HG02970 (cell line): ENCODE results near the gene CAMK4.

Experiments used
- ATAC-seq: cut with Tn5 transposase; IDR thresholded peaks from one replicate; pipeline ENCODE4 v1.9.1; 2021; ENCODE audit warnings: mild to moderate bottlenecking, moderate library complexity, moderate number of reproducible peaks; ENCODE audit not compliant: unreplicated experiment, low FRiP score

The CAMK4 gene

GRCh38 chr5:111223787-111224560, at the start of gene CAMK4:
Gene CAMK4 (plus strand): TSS chr5:111224384. CDS start chr5:111224484, 100 bp downstream.
- peak; percentile 74 for ATAC-seq

DNA sequence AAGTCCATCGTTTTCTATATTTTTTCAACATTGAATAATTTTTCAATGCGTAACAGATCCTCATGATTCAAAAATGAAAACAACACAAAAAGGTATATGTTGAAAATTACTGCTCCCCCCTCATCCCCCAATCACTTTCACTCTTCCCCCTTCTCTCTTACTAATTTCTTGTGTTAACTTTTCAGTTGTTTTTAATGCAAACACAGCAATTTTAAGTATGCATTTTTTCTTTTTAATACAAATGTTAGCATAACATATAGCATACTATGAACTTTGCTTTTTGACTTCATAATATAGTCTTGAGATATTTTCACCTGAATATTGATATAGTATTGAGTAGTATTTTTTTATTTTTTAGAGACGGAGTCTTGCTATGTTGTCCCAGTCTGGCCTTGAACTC, 41.1 kb upstream of the CAMK4 start:
- ATAC-seq: no peak

DNA sequence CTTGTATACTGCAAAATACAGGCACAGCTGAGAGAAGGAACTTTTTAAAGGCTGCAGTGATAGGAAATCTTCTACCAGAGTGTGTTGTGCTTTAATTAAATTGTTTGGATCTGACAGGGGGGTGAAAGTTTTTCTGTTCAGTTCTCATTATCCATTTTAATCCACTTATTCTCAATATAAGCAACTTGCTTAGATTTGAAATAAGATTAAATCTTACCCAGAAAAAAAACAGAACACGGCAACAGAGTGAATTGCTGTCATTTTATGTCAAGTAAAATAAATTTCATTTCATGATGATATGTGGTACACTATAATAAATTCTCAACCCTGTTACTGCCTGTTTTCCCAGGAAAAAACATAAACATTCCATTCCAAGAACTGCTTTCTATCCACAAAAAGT, 37.1 kb upstream of the CAMK4 start:
- ATAC-seq: no peak

DNA sequence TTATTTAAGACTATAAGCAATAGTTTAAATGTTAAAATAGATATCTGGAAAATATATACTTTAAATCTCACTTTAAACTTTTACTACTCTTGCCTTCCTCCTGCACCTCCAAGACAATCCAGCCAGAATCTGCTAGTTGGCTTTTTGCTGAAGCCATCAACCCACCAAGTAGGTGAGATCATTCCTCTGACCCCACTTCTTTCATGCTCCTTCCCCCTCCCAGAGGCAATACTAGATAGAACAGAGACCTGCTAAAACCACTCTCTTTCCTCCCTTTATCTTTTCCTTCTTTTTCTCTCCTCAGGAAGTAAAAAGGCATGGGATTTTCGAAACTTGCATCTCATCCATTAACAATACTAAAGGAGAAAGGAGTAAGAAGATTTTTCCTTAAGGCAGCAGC, 30.1 kb upstream of the CAMK4 start:
- ATAC-seq: no peak

DNA sequence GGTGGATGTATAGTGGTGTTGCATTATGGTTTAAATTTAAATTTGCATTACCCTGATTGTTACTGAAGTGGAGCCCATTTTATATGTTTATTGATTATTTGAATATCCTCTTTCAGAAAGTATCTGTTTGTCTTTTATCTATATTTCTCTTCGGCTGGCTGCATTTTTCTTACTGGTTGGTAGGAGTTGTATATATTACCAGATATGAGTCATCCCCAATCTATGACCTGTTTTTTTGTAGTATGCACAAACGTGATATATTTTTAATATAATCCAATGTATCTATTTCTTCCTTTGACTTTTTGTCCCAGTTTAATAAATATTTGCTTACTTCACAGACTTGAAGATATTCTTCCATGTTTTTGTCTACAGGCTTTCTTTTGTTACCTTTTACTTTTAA, 29.3 kb upstream of the CAMK4 start:
- no peak for ATAC-seq

DNA sequence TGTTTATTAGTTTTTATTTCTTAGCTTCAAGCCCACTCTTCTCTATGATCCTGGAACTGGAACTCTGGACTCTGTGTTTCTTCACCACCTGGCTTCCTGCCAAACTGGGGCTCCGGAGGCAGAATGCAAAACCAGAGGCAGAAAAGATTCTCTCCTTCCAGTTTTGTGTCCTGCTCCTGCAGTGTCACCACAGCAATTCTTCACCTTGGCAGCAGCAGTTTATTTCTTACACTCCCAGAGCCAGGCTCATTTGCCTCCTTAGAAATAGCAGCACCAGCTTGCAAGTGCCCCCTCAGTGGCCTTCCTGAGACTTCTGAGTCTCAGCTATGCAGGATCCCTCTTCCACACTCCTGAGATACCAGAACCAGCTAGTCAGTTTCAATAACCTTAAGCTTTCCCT, 26.7 kb upstream of the CAMK4 start:
- no peak for ATAC-seq

GRCh38 chr5:111198281-111198966, 25.8 kb upstream of the CAMK4 start:
- ATAC-seq: no peak

DNA sequence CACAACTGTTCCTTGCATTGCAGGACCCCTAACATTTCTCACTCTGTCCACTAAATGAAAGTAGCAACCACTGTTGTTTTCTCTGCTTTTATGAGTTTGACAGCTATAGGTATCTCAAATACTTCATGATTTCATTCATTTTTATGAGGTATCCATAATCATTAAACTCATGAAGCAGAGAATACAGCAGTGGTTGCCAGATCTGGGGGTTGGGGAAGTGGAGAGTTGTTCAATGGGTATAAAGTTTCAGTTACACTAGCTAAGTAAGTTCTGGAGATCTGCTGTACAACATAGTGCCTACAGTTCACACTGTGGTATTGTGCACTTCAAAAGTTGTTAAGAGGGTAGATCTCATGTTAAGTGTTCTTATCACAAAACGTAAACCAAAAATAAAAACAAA, 23.4 kb upstream of the CAMK4 start:
- ATAC-seq: no peak

DNA sequence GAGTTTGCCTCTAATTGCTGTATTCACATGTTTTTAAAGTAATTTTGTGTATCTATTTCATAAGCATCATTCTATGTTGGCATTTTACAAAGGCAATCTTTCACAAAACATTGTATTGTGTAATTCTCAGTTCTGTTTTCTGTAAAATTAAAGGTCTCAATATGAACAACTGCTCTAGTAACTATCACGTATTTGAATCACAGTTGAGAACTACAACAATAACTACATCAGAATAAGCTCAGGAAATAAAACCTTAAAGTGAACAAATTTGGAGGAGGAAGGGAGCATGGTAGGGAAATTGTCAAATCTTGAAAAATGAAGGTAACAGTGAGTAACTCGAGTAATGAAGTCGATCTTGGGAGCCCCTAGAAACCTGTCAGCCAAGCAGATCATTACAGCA, 22.5 kb upstream of the CAMK4 start:
- no peak for ATAC-seq

GRCh38 chr5:111211341-111211740, 12.8 kb upstream of the CAMK4 start:
- ATAC-seq: no peak

GRCh38 chr5:111214052-111214742, 10.0 kb upstream of the CAMK4 start:
- ATAC-seq: no peak

GRCh38 chr5:111215971-111216370, 8.2 kb upstream of the CAMK4 start:
- ATAC-seq: no peak

- ATAC-seq: no peak
Measured at GRCh38 chr5:111221139-111221538, 3.0 kb upstream of the CAMK4 start.

GRCh38 chr5:111223101-111223786, 940 bp upstream of the CAMK4 start:
- ATAC-seq: no peak

DNA sequence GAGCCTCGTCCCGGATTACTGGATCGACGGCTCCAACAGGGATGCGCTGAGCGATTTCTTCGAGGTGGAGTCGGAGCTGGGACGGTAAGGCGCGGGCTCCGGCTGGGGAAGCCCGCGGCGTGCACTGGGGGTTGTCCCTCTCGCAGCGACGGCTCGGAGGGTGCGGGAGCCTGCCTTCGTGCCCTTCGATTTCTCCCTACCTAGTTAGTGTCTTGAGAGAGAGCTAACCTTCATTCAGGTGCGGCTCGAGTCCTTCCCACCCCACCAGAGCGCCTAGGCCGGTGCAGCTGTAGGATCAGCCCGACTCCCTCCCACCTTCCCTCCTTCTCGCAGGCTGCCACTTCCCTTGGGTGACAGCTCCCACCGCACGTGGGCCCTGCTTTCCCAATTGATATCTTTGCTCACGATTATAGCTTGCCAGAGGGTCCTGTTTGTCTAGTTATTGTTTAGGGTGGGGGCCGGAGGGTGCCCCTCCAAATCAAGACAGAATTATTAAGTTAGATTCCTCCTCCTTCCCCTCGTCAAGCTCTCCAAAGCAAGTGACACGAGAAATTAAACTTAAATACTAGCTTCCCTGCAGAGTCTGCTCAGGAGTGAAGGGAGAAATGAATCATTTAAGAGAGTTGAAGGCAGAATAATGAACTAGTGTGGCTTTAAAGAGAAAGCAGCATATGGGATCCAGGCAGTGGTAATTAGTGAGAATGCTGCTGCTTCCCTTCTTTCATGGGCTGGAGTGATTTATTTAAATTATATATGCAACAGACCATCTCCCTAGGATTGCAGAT, 569 bp downstream of the CAMK4 start:
- ATAC-seq: no peak

GRCh38 chr5:111225926-111226325, 1.7 kb downstream of the CAMK4 start:
- ATAC-seq: peak; percentile 26

GRCh38 chr5:111226556-111226955, 2.4 kb downstream of the CAMK4 start:
- no peak for ATAC-seq

- no peak for ATAC-seq
Measured at GRCh38 chr5:111227226-111227782, 3.1 kb downstream of the CAMK4 start.

- no peak for ATAC-seq
Measured at GRCh38 chr5:111227801-111228200, 3.6 kb downstream of the CAMK4 start.
